DLD1 (cell line): ENCODE results near the gene PDE4DIP.
"Not testable (repeated sequence)": the region's sequence is repeated elsewhere in the genome, so short reads cannot be mapped to it uniquely, and the experiment has no call there.

ENCODE experiments used
- in situ Hi-C: cut with HindIII; loops from 2 replicates; pipeline ENCODE4 v1.10.0; 2017; ENCODE audit warnings: low sequenced_read_pairs

PDE4DIP gene

GRCh38 chr1:148869634-148869961 lies 25.4 kb downstream of the PDE4DIP start:
- in situ Hi-C loops = not testable (repeated sequence)

- in situ Hi-C loops = not testable (repeated sequence)
Measured at GRCh38 chr1:148874408-148875388, 30.5 kb downstream of the PDE4DIP start.

GRCh38 chr1:148879812-148880416 lies 35.7 kb downstream of the PDE4DIP start:
- in situ Hi-C loops = not testable (repeated sequence)

- in situ Hi-C loops = not testable (repeated sequence)
Measured at GRCh38 chr1:148881261-148881660, 37.0 kb downstream of the PDE4DIP start.

GRCh38 chr1:148885219-148885618 lies 41.0 kb downstream of the PDE4DIP start:
- in situ Hi-C loops = not testable (repeated sequence)

- in situ Hi-C loops = not testable (repeated sequence)
Measured at GRCh38 chr1:148886293-148886692, 42.1 kb downstream of the PDE4DIP start.

- in situ Hi-C loops = not testable (repeated sequence)
Measured at GRCh38 chr1:148888597-148888996, 44.4 kb downstream of the PDE4DIP start.

- in situ Hi-C loops = not testable (repeated sequence)
Measured at GRCh38 chr1:148889267-148890074, 45.2 kb downstream of the PDE4DIP start.

GRCh38 chr1:148890075-148890568 lies 45.9 kb downstream of the PDE4DIP start:
- in situ Hi-C loops = not testable (repeated sequence)

GRCh38 chr1:148894360-148895352 lies 50.4 kb downstream of the PDE4DIP start:
- in situ Hi-C loops = not testable (repeated sequence)

GRCh38 chr1:148900026-148900425 lies 55.8 kb downstream of the PDE4DIP start:
- in situ Hi-C loops = not testable (repeated sequence)

- in situ Hi-C loops = not testable (repeated sequence)
Measured at GRCh38 chr1:148900691-148901090, 56.5 kb downstream of the PDE4DIP start.

- in situ Hi-C loops = not testable (repeated sequence)
Measured at GRCh38 chr1:148901150-148901952, 57.1 kb downstream of the PDE4DIP start.

- in situ Hi-C loops = not testable (repeated sequence)
Measured at GRCh38 chr1:148901953-148902341, 57.7 kb downstream of the PDE4DIP start.

GRCh38 chr1:148909219-148909826 lies 65.1 kb downstream of the PDE4DIP start:
- in situ Hi-C loops = not testable (repeated sequence)

- in situ Hi-C loops = not testable (repeated sequence)
Measured at GRCh38 chr1:148911303-148911928, 67.2 kb downstream of the PDE4DIP start.

- in situ Hi-C loops = not testable (repeated sequence)
Measured at GRCh38 chr1:148916222-148916621, 72.0 kb downstream of the PDE4DIP start.

GRCh38 chr1:148916695-148917348 lies 72.6 kb downstream of the PDE4DIP start:
- in situ Hi-C loops = not testable (repeated sequence)
